Natural killer cell (primary cell): ENCODE results near the gene FLYWCH1. TPM values are rescaled to one million over a fixed set of nuclear protein-coding genes. Genes with fewer than 3 reads are reported as not detected.

ENCODE experiments used
- ATAC-seq, 3 donors: fragments of 150-1000 bp in 2 of 3; fragments of 200-7000 bp in 1 of 3; cut with Tn5 transposase; 1 replicate in 1 of 3; 2 replicates in 2 of 3; pipeline ENCODE4 v1.10.0; 2021; ENCODE audit warnings: mild to moderate bottlenecking in 2 of 3, moderate library complexity in 2 of 3
- DNase-seq, 2 donors: peaks; one replicate each; pipeline versions ENCODE4 v3.0.0 to v3.0.0-alpha.2; 2013 to 2021; ENCODE audit warnings: mixed read lengths in 1 of 2
- H3K27ac ChIP-seq: one replicate; pipeline ENCODE4 v1.5.1; 2013; ENCODE audit warnings: mild to moderate bottlenecking, low read length
- H3K27me3 ChIP-seq: one replicate; pipeline ENCODE4 v1.6.1; 2013; ENCODE audit warnings: low read length; ENCODE audit not compliant: control insufficient read depth, insufficient read depth
- H3K36me3 ChIP-seq: one replicate; pipeline ENCODE4 v1.6.1; 2013; ENCODE audit warnings: low read length; ENCODE audit not compliant: control insufficient read depth, insufficient read depth
- H3K4me1 ChIP-seq: one replicate; pipeline ENCODE4 v1.6.1; 2013; ENCODE audit warnings: low read length; ENCODE audit not compliant: control insufficient read depth, insufficient read depth
- H3K4me3 ChIP-seq: one replicate; pipeline ENCODE4 v1.5.1; 2013; ENCODE audit warnings: low read length
- H3K9me3 ChIP-seq: one replicate; pipeline ENCODE4 v1.6.1; 2013; ENCODE audit warnings: low read length; ENCODE audit not compliant: control insufficient read depth, insufficient read depth
- H3K27ac Mint-ChIP-seq, 2 donors: one replicate each; pipeline ENCODE4 v1.8.0; 2022; ENCODE audit warnings: mild to moderate bottlenecking in 2 of 2, mixed read lengths in 2 of 2, moderate library complexity in 1 of 2
- H3K27me3 Mint-ChIP-seq, 2 donors: one replicate each; pipeline ENCODE4 v1.8.0; 2022; ENCODE audit warnings: low read depth in 2 of 2, mixed read lengths in 2 of 2
- H3K36me3 Mint-ChIP-seq: one replicate; pipeline ENCODE4 v1.8.0; 2022; ENCODE audit warnings: mixed read lengths
- H3K4me1 Mint-ChIP-seq, 2 donors: one replicate each; pipeline ENCODE4 v1.8.0; 2022; ENCODE audit warnings: mixed read lengths in 2 of 2
- H3K4me3 Mint-ChIP-seq: one replicate; pipeline ENCODE4 v1.8.0; 2022; ENCODE audit warnings: mild to moderate bottlenecking, moderate library complexity, mixed read lengths
- H3K9me3 Mint-ChIP-seq, 2 donors: one replicate each; pipeline ENCODE4 v1.8.0; 2022; ENCODE audit warnings: mixed read lengths in 2 of 2
- WGBS: methylation state at CpG from one replicate; pipeline ENCODE4 v1.1.7; 2013; ENCODE audit warnings: missing lambda C conversion rate; ENCODE audit not compliant: insufficient coverage; 5-methylcytosine and 5-hydroxymethylcytosine counted together
- intact Hi-C: fragments of 100-400 bp; cut with micrococcal nuclease; formaldehyde crosslinking; loops from one replicate; pipeline ENCODE4 v1.14.2; 2022
- total RNA-seq, 4 donors: library from RNA; stranded (reverse); fragments of 120-200 nt in 1 of 4; gene quantifications; one replicate each; pipeline versions ENCODE4 v1.2.3 to v1.2.4, GENCODE V29; 2013 to 2022
- TF ChIP-seq, protein P1 (sequence below): fragments of 200-600 bp; IDR thresholded peaks from one replicate; pipeline ENCODE4 v1.8.0; 2022; ENCODE audit warnings: antibody characterized with exemption

Gene FLYWCH1
- total RNA-seq, 3 donors from 2014 or later (not counting 1 experiment from before 2014, with no cell fraction given), result 85.1 to 148 (median 130) TPM

DNA sequence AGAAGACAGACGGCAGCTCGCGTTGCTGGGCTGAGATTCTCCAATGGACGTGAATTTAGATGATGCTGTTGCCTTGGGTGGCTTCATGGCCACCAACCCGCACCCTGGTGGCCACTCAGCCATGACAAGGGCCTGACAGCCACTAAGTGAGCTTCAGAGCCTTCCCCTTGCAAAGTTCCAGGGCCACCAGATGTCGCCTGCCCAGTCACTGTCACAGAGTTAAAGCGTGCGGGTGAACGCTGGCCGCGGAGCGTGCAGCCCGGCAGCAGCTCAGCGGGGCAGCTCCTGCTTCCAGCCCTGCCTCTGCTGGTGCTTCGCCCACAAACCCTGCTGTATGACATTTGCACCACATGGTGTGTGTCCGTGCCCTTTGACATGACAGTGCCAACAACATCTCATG lies 39.0 kb downstream of the FLYWCH1 start:
- TF ChIP-seq, protein P1, sequence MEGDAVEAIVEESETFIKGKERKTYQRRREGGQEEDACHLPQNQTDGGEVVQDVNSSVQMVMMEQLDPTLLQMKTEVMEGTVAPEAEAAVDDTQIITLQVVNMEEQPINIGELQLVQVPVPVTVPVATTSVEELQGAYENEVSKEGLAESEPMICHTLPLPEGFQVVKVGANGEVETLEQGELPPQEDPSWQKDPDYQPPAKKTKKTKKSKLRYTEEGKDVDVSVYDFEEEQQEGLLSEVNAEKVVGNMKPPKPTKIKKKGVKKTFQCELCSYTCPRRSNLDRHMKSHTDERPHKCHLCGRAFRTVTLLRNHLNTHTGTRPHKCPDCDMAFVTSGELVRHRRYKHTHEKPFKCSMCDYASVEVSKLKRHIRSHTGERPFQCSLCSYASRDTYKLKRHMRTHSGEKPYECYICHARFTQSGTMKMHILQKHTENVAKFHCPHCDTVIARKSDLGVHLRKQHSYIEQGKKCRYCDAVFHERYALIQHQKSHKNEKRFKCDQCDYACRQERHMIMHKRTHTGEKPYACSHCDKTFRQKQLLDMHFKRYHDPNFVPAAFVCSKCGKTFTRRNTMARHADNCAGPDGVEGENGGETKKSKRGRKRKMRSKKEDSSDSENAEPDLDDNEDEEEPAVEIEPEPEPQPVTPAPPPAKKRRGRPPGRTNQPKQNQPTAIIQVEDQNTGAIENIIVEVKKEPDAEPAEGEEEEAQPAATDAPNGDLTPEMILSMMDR, result no peak
- no peak for DNase-seq
- Histone ChIP-seq H3K27ac (no peak overlapping the region), H3K36me3 (no peaks in the 10 kb centered on the region), H3K9me3 (no peaks in the 10 kb centered on the region), H3K4me3 (no peak overlapping the region), H3K4me1 (peaks cover under 1% of the 10 kb centered on the region), H3K27me3 (peaks cover 3% of the 10 kb centered on the region)
- intact Hi-C loops, result no loop called here
- Mint-ChIP-seq H3K27me3 (no peaks in the 10 kb centered on the region), H3K27ac (no peak overlapping the region), H3K9me3 (no peaks in the 10 kb centered on the region), H3K4me1 (no peaks in the 10 kb centered on the region), H3K4me3 (no peak overlapping the region), H3K36me3 (no peaks in the 10 kb centered on the region)
- 88% methylated on average over 16 of the region's 16 CpGs for WGBS
- no peak for ATAC-seq

DNA sequence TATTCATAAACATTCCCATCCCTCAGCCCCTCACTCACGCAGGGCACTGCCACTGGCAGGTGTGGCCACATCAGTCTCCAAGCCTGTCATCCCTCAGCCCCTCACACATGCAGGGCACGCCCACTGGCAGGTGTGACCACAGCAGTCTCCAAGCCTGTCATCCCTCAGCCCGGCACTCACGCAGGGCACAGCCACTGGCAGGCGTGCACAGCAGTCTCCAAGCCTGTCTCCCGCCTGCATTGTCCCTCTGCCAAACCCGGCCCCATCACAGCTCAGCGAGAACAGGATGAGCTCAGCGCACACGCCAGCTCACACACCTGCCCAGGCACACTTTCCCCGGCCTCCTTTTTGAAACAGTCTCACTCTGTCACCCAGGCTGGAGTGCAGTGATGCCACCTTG lies 40.9 kb downstream of the FLYWCH1 start:
- H3K27ac ChIP-seq, result no peak overlapping the region
- no peak for ATAC-seq
- H3K4me1 ChIP-seq, result peaks cover 7% of the 10 kb centered on the region
- no peak for DNase-seq
- H3K9me3 Mint-ChIP-seq, result no peaks in the 10 kb centered on the region
- no peaks in the 10 kb centered on the region for H3K9me3 ChIP-seq
- intact Hi-C loops, result no loop called here
- peaks cover 6% of the 10 kb centered on the region for H3K27me3 ChIP-seq
- peaks cover 0 to 3% of the 10 kb centered on the region in 2 donors for H3K27me3 Mint-ChIP-seq
- no peaks in the 10 kb centered on the region for H3K36me3 Mint-ChIP-seq
- 72% methylated on average over 11 of the region's 11 CpGs for WGBS
- no peak overlapping the region for H3K27ac Mint-ChIP-seq
- H3K36me3 ChIP-seq, result no peaks in the 10 kb centered on the region
- no peaks in the 10 kb centered on the region for H3K4me1 Mint-ChIP-seq
- TF ChIP-seq, protein P1, result no peak
- no peak overlapping the region for H3K4me3 ChIP-seq
- H3K4me3 Mint-ChIP-seq, result no peak overlapping the region

DNA sequence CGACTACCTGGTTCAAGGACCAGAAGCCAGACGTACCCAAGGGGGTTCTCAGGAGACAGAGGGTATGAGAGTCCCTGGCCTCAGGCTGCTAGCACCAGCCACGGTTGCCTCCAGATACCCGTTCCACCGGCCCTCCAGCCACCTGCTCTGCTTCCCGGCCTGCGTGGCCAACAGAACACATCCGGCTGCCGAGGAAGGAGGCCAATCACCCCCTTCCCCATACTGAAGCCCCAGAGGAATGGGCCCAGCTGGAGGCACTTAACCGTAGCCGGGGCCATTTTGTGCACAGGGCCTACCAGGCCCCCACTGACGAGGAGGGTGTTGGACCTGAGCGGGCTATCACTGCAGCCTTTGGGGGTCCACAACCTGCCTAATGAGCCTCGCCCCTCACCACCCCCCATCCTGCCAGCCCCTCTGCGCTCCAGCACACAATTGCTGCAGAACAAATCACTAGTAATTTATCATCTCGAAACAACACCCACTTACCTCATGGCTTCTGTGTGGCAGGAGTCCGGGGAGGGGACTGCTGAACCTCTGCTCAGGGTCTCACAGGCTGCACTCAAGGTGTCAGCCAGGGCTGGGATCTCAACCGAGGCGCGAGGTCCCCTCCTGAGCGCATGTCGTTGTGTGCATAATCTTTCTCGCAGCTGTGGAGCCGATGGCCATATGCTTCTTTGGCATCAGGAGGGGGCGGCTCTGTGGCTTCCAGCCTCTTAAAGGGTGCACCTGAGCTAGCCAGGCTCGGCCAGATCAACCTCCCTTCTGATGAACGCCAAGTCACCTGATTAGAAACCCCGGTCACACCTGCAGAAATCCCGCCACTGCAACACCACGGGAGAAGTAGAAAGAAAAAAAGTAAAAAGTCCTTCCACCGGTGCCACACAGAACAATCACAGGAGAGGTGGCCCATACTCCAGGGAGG lies 42.2 kb downstream of the FLYWCH1 start:
- DNase-seq, result no peak
- no peaks in the 10 kb centered on the region for H3K9me3 ChIP-seq

More for the DNA sequence above, 42.2 kb downstream of the FLYWCH1 start:
- Histone ChIP-seq H3K4me3 (no peak overlapping the region), H3K27me3 (peaks cover 6% of the 10 kb centered on the region), H3K27ac (no peak overlapping the region), H3K36me3 (no peaks in the 10 kb centered on the region), H3K4me1 (peaks cover 7% of the 10 kb centered on the region)
- H3K27ac Mint-ChIP-seq, result no peak overlapping the region
- no peaks in the 10 kb centered on the region for H3K9me3 Mint-ChIP-seq
- no peak overlapping the region for H3K4me3 Mint-ChIP-seq
- H3K36me3 Mint-ChIP-seq, result no peaks in the 10 kb centered on the region
- H3K27me3 Mint-ChIP-seq, result peaks cover 0 to 3% of the 10 kb centered on the region in 2 donors
- intact Hi-C loops, result no loop called here
- TF ChIP-seq, protein P1, result no peak
- no peak for ATAC-seq
- WGBS, result 71% methylated on average over 31 of the region's 31 CpGs
- no peaks in the 10 kb centered on the region for H3K4me1 Mint-ChIP-seq
